Left colon (tissue), 2 donors: ENCODE results near the gene VKORC1. TPM values are rescaled to one million over a fixed set of nuclear protein-coding genes. Genes with fewer than 3 reads are reported as not detected.
A peak's percentile ranks its signal among the peaks of the same experiment; 100 is the strongest.

Experiments
- ATAC-seq: fragments of 200-7000 bp; cut with Tn5 transposase; one replicate; pipeline ENCODE4 v1.9.1; 2020; ENCODE audit warnings: mild to moderate bottlenecking, moderate library complexity
- DNase-seq, 2 donors: peaks; one replicate each; pipeline ENCODE4 v3.0.0-alpha.2; 2020
- intact Hi-C, 2 donors: fragments of 100-400 bp; cut with DNase I in 1 of 2; cut with micrococcal nuclease in 1 of 2; formaldehyde crosslinking; loops; one replicate each; pipeline versions ENCODE4 v1.11.2 to v1.14.0; 2022; cut with DNase I, micrococcal nuclease
- total RNA-seq, 2 donors: library from RNA; stranded (reverse); fragmentation: NEBNext Ultra II Directional; extraction: Animal tissue kit (Norgen Biotek cat#: 25700); gene quantifications; one replicate each; pipeline ENCODE4 v1.2.1, GENCODE V29; 2021
- donor health status: DM: no; HTN: no; CAD: no.
- donor health status: DM: yes; HTN: yes; CAD: no.

Gene VKORC1
- total RNA-seq, 2 donors from 2014 or later = 28.7 to 40.5 TPM

DNA sequence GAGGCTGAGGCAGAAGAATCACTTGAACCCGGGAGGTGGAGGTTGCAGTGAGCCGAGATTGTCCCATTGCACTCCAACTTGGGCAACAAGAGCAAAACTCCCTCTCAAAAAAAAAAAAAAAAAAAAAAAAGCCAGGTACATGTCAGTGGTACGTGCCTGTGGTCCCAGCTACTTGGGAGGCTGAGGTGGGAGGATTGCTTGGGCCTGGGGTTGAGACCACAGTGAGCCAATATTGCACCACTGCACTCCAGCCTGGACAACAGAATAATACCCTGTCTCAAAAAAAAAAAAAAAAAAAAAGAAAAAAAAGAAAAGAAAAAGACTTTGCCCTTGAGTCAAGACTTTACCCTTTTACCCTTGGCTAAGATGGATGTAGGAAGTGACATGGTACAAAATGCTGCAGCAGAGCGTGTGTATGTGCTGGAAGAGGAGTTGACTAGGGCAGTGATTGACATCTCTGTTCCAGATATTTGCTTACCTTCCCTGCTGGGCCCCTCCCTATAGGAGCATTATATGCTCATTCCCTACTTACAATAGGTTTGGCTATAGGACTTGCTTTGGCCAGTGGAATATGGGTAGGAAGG lies 50.6 kb downstream of the VKORC1 start:
- ATAC-seq (peak; percentile 71), DNase-seq (no peak)
- intact Hi-C loops = no loop called here

DNA sequence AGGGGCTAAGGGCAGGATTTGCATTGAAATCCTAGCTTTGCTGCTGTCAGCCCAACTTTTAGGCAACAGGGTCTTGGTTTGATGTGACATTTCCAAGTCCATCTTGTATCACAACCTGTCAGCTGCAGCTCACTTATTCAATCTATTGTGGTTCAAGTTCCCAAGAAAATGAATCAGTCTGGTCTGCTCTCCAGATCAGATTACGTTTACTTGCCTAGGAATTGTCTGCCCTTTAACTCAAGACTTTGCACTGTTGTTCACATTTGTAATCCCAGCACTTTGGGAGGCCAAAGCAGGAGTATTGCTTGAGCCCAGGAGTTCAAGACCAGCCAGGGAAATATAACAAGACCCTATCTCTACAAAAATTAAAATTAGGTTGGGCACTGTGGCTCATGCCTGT lies 51.2 kb downstream of the VKORC1 start:
- DNase-seq = no peak
- no peak for ATAC-seq
- intact Hi-C loops = no loop called here

DNA sequence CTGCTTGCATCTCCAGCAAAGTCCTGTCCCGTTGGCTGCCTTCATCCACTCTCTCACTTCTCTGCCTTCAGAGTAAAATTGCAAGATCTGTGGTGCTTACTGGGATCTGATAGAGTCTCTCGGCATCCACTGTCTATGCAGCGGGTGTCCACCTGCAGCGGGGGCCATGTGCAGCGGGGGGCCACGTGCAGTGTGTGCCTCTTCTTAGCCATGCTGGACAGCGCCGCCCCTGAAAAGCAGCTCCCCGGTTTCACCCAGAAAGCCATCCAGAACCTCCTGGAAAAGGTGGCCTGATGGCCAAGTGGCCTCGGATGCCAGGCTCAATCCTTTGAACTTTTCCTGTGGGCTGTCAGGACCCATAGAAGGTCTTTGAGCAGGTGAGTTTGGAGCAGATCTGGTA lies 51.7 kb downstream of the VKORC1 start:
- intact Hi-C loops = no loop called here
- ATAC-seq (no peak), DNase-seq (no peak)

Other genes starting within 250 kb of the VKORC1 start
- gene BCL7C, start 200.7 kb downstream of the VKORC1 start, total RNA-seq = 10 to 100 TPM; 22.3 to 23.5 TPM
- gene CTF1, start 198.2 kb downstream of the VKORC1 start, total RNA-seq = 1 to 10 TPM in 1 of 2 donors, under 1 TPM in 1; 0.24 to 1.7 TPM
- gene FBXL19, start 171.2 kb downstream of the VKORC1 start, total RNA-seq = 10 to 100 TPM; 20.5 to 24.4 TPM
- gene ORAI3, start 145.7 kb downstream of the VKORC1 start, total RNA-seq = 10 to 100 TPM; 12.9 to 21.0 TPM
- 10 to 100 TPM; 12.2 to 15.0 TPM for gene SETD1A, start 137.0 kb downstream of the VKORC1 start, total RNA-seq
- gene HSD3B7, start 109.6 kb downstream of the VKORC1 start, total RNA-seq = 10 to 100 TPM; 16.9 to 27.2 TPM
- gene STX1B, start 84.2 kb downstream of the VKORC1 start, total RNA-seq = under 1 TPM; 0.75 to 0.79 TPM
- gene STX4, start 61.2 kb downstream of the VKORC1 start, total RNA-seq = 10 to 100 TPM; 66.9 to 83.3 TPM
- 10 to 100 TPM in 1 of 2 donors, 1 to 10 TPM in 1; 6.9 to 10.9 TPM for gene ZNF668, start 20.6 kb downstream of the VKORC1 start, total RNA-seq
- 10 to 100 TPM; 15.3 to 17.3 TPM for gene ZNF646, start 20.4 kb downstream of the VKORC1 start, total RNA-seq
- 1 to 10 TPM in 1 of 2 donors, under 1 TPM in 1; 0.61 to 1.1 TPM for gene PRSS53, start 5.9 kb downstream of the VKORC1 start, total RNA-seq
- gene BCKDK, start 13.6 kb upstream of the VKORC1 start, total RNA-seq = 10 to 100 TPM; 34.6 to 36.3 TPM
- 10 to 100 TPM; 61.6 to 76.0 TPM for gene KAT8, start 22.9 kb upstream of the VKORC1 start, total RNA-seq
- 100 to 1,000 TPM; 409 to 428 TPM for gene PRSS8, start 40.9 kb upstream of the VKORC1 start, total RNA-seq
- 1 to 10 TPM; 8.1 to 9.7 TPM for gene PRSS36, start 55.3 kb upstream of the VKORC1 start, total RNA-seq
- gene FUS, start 85.3 kb upstream of the VKORC1 start, total RNA-seq = 100 to 1,000 TPM; 158 to 173 TPM
- gene PYCARD, start 108.0 kb upstream of the VKORC1 start, total RNA-seq = 10 to 100 TPM; 83.0 to 93.8 TPM
- not detected for gene TRIM72, start 119.3 kb upstream of the VKORC1 start, total RNA-seq
- gene PYDC1, start 122.3 kb upstream of the VKORC1 start, total RNA-seq = not detected
- gene ITGAM, start 165.2 kb upstream of the VKORC1 start, total RNA-seq = 1 to 10 TPM; 2.6 to 6.9 TPM